GM12891 (cell line): ENCODE results near the gene LIN9.

Source experiments
- POLR2A ChIP-seq: IDR thresholded peaks from 2 replicates; pipeline ENCODE4 v1.6.1; 2011; ENCODE audit warnings: low read depth, low read length, control low read depth
- POLR2AphosphoS5 ChIP-seq: IDR thresholded peaks from 2 replicates; pipeline ENCODE4 v1.6.1; 2011; ENCODE audit warnings: low read depth, low read length, control low read depth
- POU2F2 ChIP-seq: IDR thresholded peaks from 2 replicates; pipeline ENCODE4 v1.6.1; 2011; ENCODE audit warnings: low read depth, mild to moderate bottlenecking, control low read depth, low read length, moderate library complexity
- SPI1 ChIP-seq: IDR thresholded peaks from 2 replicates; pipeline ENCODE4 v1.6.1; 2011; ENCODE audit warnings: low read depth, low read length, control low read depth

- TF ChIP-seq POU2F2, result no peak
- no peak for TF ChIP-seq POLR2A
- no peak for TF ChIP-seq POLR2AphosphoS5
- no peak for TF ChIP-seq SPI1
These were observed 31.1 kb downstream of the LIN9 start for GRCh38 chr1:226277897-226278296.
